SIG-M5 treated with dmso at 0.1 percent for 504 hours (cell line): ENCODE results near the gene SIPA1L3.

ENCODE experiments used
- DNase-seq: peaks from one replicate; lab custom pipeline; 2025; ENCODE audit not compliant: unreplicated experiment; lab: John Stamatoyannopoulos, UW

SIPA1L3 gene

DNA sequence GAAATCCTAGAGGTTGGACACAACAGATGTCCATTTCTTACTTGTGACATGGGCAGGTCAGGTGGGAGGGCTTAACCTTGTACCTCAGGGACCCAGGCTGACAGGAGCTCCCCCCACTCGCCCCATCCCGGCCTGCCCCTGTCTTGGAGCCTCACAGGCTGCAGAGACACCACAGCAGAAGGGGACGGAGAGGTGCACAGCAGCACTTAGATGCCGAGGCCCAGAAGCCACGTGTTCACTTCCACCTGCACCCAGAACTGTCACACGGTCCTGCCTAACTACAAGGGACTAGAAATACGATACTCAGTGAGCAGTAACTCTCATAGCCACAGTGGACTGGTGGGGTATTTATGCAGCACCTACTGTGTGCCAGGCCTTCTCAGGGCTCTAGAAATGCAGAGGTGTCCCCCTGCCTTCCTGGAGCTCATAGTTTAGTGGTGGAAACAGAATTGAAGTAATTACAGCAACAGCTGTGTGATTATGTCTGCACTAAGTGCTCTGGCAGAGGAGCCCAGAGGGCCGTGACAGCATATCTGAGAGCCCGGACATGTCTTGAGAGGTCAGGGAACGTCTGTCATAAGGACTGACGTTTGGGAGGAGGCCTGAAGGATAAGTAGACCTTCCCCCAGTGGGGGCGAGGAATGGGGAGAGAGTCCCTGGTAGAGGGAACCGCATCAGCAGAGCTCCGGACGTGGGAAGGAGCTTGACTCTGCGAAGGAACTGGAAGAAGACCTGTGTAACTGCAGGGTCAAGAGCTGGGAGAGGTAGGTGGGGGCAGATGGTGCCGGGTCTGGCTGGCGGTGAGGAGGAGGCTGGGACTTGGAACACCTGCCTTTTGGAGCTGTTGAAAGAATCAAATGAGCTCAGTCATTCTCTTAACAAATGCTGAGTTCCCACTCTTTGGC, 130.0 kb downstream of the SIPA1L3 start:
- DNase-seq: no peak

- no peak for DNase-seq
These were observed 133.0 kb downstream of the SIPA1L3 start for GRCh38 chr19:38039966-38040365.

DNA sequence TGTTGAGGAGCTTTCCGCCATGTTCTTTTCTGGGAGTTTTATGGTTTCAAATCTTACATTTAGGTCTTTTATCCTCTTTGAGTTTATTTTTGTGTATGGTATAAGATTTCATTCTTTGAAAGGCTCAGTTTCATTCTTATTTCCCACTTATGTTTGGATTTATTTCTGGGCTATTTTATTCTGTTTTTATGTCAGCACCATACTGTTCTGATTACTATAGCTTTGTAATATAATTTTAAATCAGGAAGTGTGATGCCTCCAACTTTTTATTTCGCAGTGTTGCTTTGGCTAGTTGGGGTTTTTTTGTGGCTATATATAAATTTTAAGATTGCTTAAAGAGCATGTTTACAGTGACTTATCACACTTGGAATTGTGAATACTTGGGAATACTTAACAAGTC, 135.1 kb downstream of the SIPA1L3 start:
- no peak for DNase-seq

GRCh38 chr19:38043649-38044144, 136.7 kb downstream of the SIPA1L3 start:
- DNase-seq: no peak

DNA sequence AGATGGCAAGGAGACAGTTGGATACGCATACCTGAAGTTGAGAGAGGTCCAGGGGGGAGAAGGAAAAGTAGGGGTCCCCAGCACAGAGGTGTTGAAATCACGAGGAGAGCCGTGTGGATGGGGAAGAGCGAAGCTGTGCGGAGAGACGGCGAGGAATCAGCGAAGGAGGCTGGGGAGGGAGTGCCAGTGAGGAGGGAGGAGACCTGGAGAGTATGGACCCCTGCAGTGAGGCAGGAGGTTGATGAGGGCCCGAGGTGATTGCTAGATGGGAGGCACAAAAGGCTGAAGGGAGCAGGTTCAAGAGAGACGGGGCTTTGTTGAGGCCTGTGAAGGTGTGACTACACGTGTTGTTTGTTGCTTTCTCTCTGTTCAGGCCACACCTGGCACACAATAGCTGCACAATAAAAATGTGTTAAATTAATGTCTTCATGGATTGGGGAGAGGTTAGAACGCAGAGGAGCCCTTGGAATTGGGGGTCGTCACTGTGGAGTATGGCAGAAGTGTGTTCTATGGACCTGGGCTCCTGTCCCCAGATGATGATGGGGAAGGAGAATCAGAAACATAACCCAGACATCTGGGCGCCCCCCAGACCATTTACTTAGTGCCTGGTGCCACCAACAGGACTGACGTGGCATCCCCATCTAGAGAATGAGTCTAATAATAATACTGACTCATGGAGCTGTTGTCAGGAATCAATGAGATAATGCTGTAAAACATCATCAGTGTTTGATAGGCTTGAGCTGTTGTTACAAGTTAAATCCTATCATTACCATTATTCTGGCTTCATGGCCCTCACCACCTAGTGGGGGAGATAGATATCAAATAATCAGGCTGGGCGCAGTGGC, 137.5 kb downstream of the SIPA1L3 start:
- DNase-seq: no peak

- no peak for DNase-seq
These were observed 138.7 kb downstream of the SIPA1L3 start for GRCh38 chr19:38045554-38046253.

GRCh38 chr19:38046254-38047048, 139.4 kb downstream of the SIPA1L3 start:
- DNase-seq: no peak

GRCh38 chr19:38047049-38047438, 140.0 kb downstream of the SIPA1L3 start:
- no peak for DNase-seq

DNA sequence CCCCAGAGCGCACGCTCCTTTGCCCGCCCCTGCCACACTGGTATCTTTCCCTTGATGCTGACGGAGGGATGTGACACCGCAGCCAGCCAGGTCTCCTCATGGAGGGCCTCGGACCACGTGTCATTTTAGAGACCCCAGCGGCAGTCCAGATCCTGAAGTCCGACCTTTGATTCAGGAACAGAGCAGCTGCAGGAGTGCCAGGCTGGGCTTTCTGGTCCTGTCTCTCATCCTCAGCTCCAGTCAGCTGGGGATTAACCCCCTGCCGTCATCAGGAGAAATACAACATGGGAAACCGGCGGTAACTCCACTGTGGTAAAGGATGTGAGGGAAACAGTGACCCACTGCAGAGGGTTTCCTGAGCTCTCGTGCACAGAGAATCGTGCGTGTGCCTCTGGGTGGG, 140.6 kb downstream of the SIPA1L3 start:
- no peak for DNase-seq

DNA sequence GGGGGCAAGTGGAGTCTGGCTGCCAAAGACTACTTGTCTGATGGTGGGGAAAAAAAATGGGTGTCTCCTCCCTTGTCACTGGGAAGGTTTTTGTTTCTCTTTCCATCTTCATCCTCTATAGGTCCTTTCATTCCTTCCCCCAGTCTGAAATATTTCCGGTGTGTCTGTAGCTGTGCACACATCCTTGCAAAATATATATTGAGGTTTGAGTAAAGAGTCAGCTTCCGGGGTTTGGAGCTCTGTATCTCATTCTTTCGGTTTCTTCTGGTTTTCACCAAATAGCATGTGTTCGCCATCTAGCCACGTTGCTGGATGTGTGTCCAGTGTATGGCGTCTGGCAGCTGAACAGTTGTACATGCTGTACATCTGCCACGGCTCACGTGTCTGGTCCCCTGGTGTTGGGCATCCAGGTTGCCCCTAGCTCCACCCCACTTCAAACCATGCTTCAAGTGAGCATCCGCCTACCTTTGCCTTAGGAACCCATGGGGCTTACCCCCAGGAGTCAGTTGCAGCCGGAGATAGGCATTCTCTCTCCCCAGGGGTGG, 142.2 kb downstream of the SIPA1L3 start:
- DNase-seq: peak; percentile 94

DNA sequence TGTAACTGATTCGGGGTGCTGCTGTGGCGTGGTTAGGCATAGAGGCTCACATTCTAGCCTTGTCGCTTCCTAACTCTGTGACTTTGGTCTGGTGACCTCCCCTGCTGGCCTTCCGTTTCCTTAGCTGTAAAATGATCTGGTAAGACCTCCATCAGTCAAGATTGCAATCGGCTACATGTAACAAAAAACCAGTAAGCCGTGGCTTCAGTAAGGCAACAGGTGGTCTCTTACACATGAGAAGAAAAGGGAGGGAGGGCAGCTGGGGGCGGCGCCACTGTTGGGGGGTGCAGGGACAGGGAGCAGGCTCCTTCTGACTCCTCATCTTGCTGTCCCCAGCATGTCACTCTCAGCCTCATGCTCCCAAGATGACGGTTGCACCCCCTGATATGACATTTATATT, 148.0 kb downstream of the SIPA1L3 start:
- no peak for DNase-seq

- no peak for DNase-seq
These were observed 148.9 kb downstream of the SIPA1L3 start for GRCh38 chr19:38055655-38056521.

DNA sequence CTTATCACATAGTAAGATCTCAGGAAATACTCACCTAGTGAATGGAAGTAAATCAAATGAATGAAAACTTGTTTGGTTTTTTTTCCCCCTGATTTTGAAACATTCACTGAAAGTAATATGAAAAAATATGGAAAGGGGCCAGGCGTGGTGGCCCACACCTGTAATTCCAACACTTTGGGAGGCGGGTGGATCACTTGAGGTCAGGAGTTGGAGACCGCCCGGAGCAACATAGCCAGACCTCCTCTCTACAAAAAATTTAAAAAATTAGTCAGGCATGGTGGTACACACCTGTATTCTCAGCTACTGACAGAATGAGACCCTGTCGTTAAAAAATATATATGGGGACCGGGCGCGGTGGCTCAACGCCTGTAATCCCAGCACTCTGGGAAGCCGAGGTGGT, 149.6 kb downstream of the SIPA1L3 start:
- no peak for DNase-seq

- peak; percentile 43 for DNase-seq
These were observed 151.1 kb downstream of the SIPA1L3 start for GRCh38 chr19:38057959-38058690.

GRCh38 chr19:38059897-38060296, 152.9 kb downstream of the SIPA1L3 start:
- no peak for DNase-seq

DNA sequence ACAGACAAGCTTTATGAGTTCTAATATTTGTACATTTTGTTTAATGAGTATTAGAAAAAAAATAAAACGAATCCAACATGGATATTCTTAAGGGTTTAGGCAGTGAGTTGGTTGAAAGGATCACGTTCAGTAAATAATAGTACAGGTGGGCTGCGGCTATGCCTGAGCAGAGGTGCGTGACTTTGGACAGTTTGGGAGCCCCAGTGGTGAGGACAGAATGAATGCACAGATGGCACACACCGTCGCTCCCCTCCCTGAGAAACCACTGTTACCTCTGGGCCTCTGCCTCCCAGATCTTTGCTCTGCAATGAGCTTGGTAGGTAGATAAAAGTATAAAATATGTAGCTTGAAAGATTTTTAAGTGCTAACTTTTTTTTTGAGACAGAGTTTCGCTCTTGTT, 153.3 kb downstream of the SIPA1L3 start:
- no peak for DNase-seq

GRCh38 chr19:38061294-38061693, 154.3 kb downstream of the SIPA1L3 start:
- no peak for DNase-seq

- DNase-seq: no peak
These were observed 156.2 kb downstream of the SIPA1L3 start for GRCh38 chr19:38062959-38063761.
